Esophagus squamous epithelium (tissue), 5 donors: ENCODE results near the gene GMNC. TPM values are rescaled to one million over a fixed set of nuclear protein-coding genes. Genes with fewer than 3 reads are reported as not detected.
"Not testable (repeated sequence)": the region's sequence is repeated elsewhere in the genome, so short reads cannot be mapped to it uniquely, and the experiment has no call there.

Source experiments
- DNase-seq: peaks from one replicate; lab custom pipeline; 2025; lab: John Stamatoyannopoulos, UW
- H3K27ac ChIP-seq, 4 donors: fragments of 200-600 bp; sonication (generic); one replicate each; pipeline ENCODE4 v1.5.1; 2016 to 2019; ENCODE audit warnings: mild to moderate bottlenecking in 1 of 4
- H3K27me3 ChIP-seq, 4 donors: fragments of 200-600 bp; sonication (generic); 1 replicate in 3 of 4; 2 replicates in 1 of 4; pipeline versions ENCODE4 v1.5.1 to v1.6.0; 2017 to 2021; ENCODE audit warnings: antibody characterized with exemption in 1 of 4
- H3K36me3 ChIP-seq, 3 donors: fragments of 200-600 bp; sonication (generic); one replicate each; pipeline ENCODE4 v1.5.1; 2016 to 2019
- H3K4me1 ChIP-seq, 3 donors: fragments of 200-600 bp; sonication (generic); one replicate each; pipeline ENCODE4 v1.5.1; 2017 to 2019
- H3K4me3 ChIP-seq, 4 donors: fragments of 200-600 bp; sonication (generic); 1 replicate in 3 of 4; 2 replicates in 1 of 4; pipeline ENCODE4 v1.5.1; 2016 to 2019; ENCODE audit warnings: mild to moderate bottlenecking in 2 of 4, moderate library complexity in 1 of 4
- H3K9me3 ChIP-seq, 3 donors: fragments of 200-600 bp; sonication (generic); one replicate each; pipeline ENCODE4 v1.5.1; 2016 to 2019
- POLR2A ChIP-seq, 4 donors: fragments of 450-650 bp; IDR thresholded peaks; one replicate each; pipeline ENCODE4 v1.6.1; 2017; ENCODE audit warnings: antibody characterized with exemption in 4 of 4, mild to moderate bottlenecking in 4 of 4, moderate library complexity in 3 of 4
- WGBS, 2 donors: methylation state at CpG; one replicate each; pipeline ENCODE4 v1.1.5; 2018; 5-methylcytosine and 5-hydroxymethylcytosine counted together
- intact Hi-C: fragments of 100-400 bp; cut with DNase I; formaldehyde crosslinking; loops from one replicate; pipeline ENCODE4 v1.15.0; 2022
- total RNA-seq, 4 donors: library from RNA; depleted of rRNA; stranded (reverse); fragments of >200 nt; gene quantifications; one replicate each; pipeline ENCODE4 v1.1.0, GENCODE V29; 2016
- TF ChIP-seq, protein P1 (sequence below), 6 experiments: fragments of 450-650 bp in 4 of 6; fragments of 200-600 bp in 2 of 6; sonication (generic) in 2 of 6; IDR thresholded peaks; one replicate each; pipeline ENCODE4 v1.5.1; 2016 to 2019; ENCODE audit warnings: antibody characterized with exemption in 6 of 6, mild to moderate bottlenecking in 4 of 6, moderate library complexity in 4 of 6
- donor health status: DM: yes; HTN: yes; CAD: no.

The GMNC gene
- total RNA-seq, 4 donors from 2014 or later: not detected

DNA sequence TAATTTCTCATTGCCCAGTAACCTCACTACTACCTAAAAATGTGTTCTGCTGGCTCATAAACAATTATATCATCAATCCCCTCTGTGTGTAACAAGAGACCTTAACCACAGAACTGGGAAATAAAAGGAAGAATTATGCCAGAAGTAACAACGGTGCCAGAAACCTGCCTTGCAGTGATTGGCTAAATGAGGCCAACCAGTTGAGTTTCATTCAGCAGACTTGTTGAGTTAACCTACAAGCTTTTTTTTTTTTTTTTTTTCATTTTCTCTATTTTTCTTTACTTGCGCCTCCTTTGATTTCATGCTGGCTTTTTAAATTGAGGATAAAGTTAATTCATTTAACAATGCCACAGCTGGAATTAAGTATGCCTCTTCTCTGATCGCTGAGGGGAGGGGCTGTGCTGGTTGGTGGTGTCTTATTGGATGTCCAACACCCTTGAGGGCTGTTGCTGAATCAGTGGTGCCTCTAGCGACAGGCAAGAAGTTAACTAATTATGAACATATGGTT, 30.0 kb upstream of the GMNC start:
- no peaks in the 10 kb centered on the region for H3K36me3 ChIP-seq
- peaks cover 0 to 6% (median 6%) of the 10 kb centered on the region in 3 donors for H3K9me3 ChIP-seq
- WGBS, 2 donors: 55 to 58% methylated on average over 3 to 4 of the region's 4 CpGs
- H3K27me3 ChIP-seq: no peaks in the 10 kb centered on the region
- H3K4me3 ChIP-seq: no peak overlapping the region
- no peak overlapping the region for H3K27ac ChIP-seq
- H3K4me1 ChIP-seq: no peaks in the 10 kb centered on the region
- no peak for DNase-seq
- TF ChIP-seq, protein P1, sequence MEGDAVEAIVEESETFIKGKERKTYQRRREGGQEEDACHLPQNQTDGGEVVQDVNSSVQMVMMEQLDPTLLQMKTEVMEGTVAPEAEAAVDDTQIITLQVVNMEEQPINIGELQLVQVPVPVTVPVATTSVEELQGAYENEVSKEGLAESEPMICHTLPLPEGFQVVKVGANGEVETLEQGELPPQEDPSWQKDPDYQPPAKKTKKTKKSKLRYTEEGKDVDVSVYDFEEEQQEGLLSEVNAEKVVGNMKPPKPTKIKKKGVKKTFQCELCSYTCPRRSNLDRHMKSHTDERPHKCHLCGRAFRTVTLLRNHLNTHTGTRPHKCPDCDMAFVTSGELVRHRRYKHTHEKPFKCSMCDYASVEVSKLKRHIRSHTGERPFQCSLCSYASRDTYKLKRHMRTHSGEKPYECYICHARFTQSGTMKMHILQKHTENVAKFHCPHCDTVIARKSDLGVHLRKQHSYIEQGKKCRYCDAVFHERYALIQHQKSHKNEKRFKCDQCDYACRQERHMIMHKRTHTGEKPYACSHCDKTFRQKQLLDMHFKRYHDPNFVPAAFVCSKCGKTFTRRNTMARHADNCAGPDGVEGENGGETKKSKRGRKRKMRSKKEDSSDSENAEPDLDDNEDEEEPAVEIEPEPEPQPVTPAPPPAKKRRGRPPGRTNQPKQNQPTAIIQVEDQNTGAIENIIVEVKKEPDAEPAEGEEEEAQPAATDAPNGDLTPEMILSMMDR (IDR thresholded peaks at IDR 0.05): no peak
- no peak for TF ChIP-seq POLR2A (IDR thresholded peaks at IDR 0.05)
- intact Hi-C loops: no loop called here

DNA sequence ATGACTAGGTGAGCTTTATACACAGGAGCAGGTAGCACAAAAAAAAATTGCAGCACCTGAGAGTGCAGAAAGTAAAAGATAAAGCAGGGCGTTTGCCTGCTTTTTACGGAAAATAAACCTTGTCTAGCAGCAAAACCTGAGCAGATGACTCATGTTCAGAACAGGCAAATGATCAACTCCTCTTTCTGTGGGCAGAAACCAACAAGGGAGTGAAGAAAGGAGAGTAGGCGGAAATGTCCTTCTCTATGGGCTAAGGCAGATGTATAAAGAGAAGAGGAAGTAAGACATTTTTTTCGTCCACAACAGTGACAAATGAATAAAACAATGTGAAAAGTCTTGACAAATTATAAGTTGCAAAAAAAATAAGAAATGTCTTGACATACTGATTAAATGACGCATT, 24.5 kb upstream of the GMNC start:
- Histone ChIP-seq H3K36me3 (no peaks in the 10 kb centered on the region), H3K4me3 (no peak overlapping the region), H3K9me3 (no peaks in the 10 kb centered on the region), H3K27me3 (no peaks in the 10 kb centered on the region), H3K27ac (no peak overlapping the region), H3K4me1 (no peaks in the 10 kb centered on the region)
- 29 to 42% methylated on average over 5 of the region's 5 CpGs for WGBS, 2 donors
- TF ChIP-seq POLR2A (IDR thresholded peaks at IDR 0.05): no peak
- TF ChIP-seq, protein P1 (IDR thresholded peaks at IDR 0.05): no peak
- intact Hi-C loops: no loop called here
- no peak for DNase-seq

DNA sequence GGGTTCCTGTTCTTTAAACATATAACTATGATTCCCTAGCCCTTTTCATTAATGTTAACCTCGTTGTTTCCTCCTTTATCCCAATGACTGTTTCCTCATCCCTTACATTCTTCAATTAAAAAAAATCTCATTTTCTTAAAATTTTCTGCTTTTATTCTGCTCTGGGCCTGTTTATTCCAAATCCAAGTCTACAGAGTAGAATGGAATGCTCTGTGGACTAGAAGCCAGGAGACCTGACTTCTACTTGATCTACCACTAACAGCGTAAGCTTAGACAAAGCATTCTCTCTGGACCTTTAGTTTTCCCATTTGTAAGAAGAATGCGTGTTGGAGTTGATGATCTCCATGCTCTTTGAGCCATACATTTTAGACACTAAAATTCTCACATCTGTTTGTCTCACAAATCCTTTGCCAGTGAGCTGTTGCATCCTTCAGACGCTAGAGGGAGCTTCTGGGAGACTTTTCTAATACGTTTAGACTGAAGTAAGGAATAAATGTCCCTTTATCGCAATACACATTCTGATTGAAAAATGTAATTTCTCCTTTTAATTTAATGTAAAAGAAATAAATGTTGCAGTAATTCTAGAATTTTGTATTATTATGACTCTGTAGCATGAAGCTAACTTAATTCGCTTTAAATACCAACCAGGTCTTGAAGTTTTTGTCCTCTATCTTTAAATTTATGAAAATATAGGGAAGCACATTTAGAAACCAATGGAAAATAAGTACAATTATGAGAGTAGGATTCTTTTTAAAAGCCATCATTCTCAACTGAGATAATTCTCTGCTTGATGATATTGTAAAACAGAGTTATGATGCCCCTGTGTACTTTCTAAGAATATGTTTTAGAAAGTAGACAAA, 21.7 kb upstream of the GMNC start:
- TF ChIP-seq, protein P1 (IDR thresholded peaks at IDR 0.05): peak; percentile 56 to 74 (median 68)
- no peak for TF ChIP-seq POLR2A (IDR thresholded peaks at IDR 0.05)

DNA sequence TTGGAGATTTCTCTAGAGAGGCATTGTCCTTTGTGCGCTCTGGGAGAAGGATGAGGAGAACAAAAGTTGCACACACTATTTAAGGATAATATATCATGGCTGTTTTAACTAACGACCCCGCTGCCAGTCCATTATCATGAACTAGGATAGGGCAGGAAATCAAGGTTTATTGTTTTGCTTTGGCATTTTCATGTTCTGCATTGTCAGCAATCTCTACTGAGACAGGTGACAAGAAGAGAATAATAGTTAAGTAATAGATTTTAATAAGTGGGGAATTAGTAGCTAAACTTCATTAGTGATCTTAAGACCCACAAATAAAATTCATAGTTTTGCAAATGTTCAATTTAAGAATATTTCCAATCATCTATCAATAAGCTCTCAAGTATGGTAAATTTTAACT, 20.6 kb upstream of the GMNC start:
- no peak for DNase-seq
- TF ChIP-seq, protein P1 (IDR thresholded peaks at IDR 0.05): no peak
- TF ChIP-seq POLR2A (IDR thresholded peaks at IDR 0.05): no peak
- no peaks in the 10 kb centered on the region for H3K4me1 ChIP-seq
- H3K27ac ChIP-seq: no peak overlapping the region
- H3K36me3 ChIP-seq: no peaks in the 10 kb centered on the region
- 60 to 70% methylated on average over 3 of the region's 3 CpGs for WGBS, 2 donors
- H3K4me3 ChIP-seq: no peak overlapping the region
- no peaks in the 10 kb centered on the region for H3K9me3 ChIP-seq
- H3K27me3 ChIP-seq: no peaks in the 10 kb centered on the region
- intact Hi-C loops: no loop called here

More for the DNA sequence above, 21.7 kb upstream of the GMNC start:
- Histone ChIP-seq H3K9me3 (no peaks in the 10 kb centered on the region), H3K27me3 (no peaks in the 10 kb centered on the region), H3K36me3 (no peaks in the 10 kb centered on the region), H3K27ac (no peak overlapping the region), H3K4me1 (no peaks in the 10 kb centered on the region), H3K4me3 (no peak overlapping the region)
- intact Hi-C loops: no loop called here
- DNase-seq: no peak
- 22 to 28% methylated on average over 7 of the region's 7 CpGs for WGBS, 2 donors

DNA sequence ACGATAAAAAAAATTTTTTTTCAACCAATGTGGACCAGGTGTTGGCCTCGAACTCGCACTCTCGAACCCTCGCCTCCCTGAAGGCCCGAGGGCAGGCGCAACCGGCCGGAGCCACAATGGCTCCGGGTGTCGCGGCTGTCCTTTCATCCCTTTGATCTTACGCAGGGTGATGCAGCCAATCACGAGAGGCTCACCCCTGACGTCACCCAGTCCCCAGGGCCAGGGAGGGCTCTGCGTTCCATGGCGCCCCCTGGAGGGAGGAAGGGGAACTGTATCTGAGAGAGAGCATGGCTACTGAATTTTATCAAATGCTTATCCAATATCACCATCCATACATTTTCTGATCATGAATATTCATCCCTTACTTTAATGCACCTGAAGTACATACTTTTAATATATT, 15.4 kb upstream of the GMNC start:
- Histone ChIP-seq H3K4me1 (no peaks in the 10 kb centered on the region), H3K27ac (no peak overlapping the region), H3K36me3 (no peaks in the 10 kb centered on the region), H3K4me3 (no peak overlapping the region), H3K9me3 (no peaks in the 10 kb centered on the region), H3K27me3 (no peaks in the 10 kb centered on the region)
- TF ChIP-seq, protein P1 (IDR thresholded peaks at IDR 0.05): peak in 1 of 6 experiments; percentile 20
- no peak for TF ChIP-seq POLR2A (IDR thresholded peaks at IDR 0.05)
- DNase-seq: no peak
- WGBS, 2 donors: 80 to 90% methylated on average over 15 to 17 of the region's 17 CpGs
- intact Hi-C loops: no loop called here

DNA sequence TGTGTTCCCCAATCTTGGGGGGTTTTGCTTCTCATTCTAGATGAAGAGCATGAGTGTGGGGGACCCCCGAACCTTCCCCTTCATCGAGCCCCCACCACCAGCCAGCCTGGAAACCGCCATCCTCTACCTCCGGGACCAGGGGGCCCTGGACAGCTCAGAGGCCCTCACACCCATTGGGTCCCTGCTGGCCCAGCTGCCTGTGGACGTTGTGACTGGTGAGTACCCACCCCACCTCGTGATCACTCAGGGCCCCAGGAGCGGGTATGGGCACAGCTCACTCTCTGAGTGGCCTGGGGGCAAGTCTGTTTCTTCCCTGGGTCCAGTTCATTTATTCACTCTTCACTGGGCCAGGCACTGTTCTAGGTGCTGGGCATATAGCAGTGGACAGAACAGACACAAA, 13.9 kb upstream of the GMNC start:
- H3K4me3 ChIP-seq, H3K36me3 ChIP-seq, H3K4me1 ChIP-seq, DNase-seq, intact Hi-C loops, H3K27me3 ChIP-seq, H3K9me3 ChIP-seq, H3K27ac ChIP-seq: not testable (repeated sequence)
- WGBS, 2 donors: 70% methylated on average over 2 of the region's 7 CpGs; no CpG with 5 or more reads in 1 of the 2 donors

DNA sequence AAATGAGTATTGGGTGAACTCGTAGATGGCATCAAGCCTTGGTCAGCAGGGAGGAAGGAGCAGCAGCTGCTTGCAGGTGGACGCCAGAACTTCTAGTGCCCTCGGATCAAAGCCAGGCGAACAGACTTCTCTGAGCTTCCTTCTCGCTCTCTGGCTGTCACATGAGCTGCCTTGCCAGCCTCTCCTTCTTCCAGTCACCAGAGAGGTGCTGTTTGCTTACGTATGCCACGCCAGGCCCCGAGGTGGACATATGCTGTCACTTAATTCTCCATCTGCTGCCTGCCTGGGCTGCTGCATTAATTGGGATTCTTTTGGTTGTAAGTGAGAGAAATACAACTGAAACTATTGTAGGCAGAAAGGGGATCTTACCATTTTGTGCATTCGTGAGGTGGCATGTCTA, 12.6 kb upstream of the GMNC start:
- H3K4me3 ChIP-seq, H3K27me3 ChIP-seq, intact Hi-C loops, H3K4me1 ChIP-seq, DNase-seq, H3K27ac ChIP-seq, H3K36me3 ChIP-seq, H3K9me3 ChIP-seq: not testable (repeated sequence)
- 89 to 93% methylated on average over 1 to 6 of the region's 9 CpGs for WGBS, 2 donors
